C1 segment of cervical spinal cord (tissue), 14 donors: ENCODE measurements around the gene ARL4D.
"Not testable (repeated sequence)": the region's sequence is repeated elsewhere in the genome, so short reads cannot be mapped to it uniquely, and the experiment has no call there.

ENCODE experiments used
- DNase-seq, 14 donors: peaks; one replicate each; lab custom pipeline; 2025; lab: John Stamatoyannopoulos, UW

Gene ARL4D

DNA sequence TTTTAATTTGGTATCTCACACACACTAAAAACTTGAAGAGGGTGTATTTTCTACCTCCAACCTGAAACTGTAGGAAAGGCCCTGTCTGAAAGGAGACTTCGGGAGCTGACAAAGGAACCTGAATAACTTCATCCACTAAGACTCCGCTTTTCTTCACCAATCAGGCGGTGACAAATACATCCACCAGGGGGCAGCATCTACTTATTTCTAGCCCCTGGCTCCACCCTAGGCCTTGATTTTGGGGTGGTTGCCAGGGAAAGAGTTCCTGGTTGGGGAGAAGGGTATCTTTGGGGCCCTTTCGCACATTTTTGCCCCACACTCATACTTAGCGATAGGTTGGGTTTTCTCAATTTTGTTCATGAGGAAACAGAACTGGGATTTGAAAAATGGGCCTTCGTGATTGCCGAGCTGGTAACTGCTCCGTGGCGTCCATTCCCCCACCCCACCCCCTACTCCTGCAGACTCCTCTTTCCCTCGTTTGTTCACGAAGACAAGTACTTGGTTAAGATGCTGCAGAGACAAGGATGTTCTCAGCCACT is 4.8 kb upstream of the ARL4D start:
- peak in 13 of 14 donors; percentile 16 to 88 (median 82) for DNase-seq

DNA sequence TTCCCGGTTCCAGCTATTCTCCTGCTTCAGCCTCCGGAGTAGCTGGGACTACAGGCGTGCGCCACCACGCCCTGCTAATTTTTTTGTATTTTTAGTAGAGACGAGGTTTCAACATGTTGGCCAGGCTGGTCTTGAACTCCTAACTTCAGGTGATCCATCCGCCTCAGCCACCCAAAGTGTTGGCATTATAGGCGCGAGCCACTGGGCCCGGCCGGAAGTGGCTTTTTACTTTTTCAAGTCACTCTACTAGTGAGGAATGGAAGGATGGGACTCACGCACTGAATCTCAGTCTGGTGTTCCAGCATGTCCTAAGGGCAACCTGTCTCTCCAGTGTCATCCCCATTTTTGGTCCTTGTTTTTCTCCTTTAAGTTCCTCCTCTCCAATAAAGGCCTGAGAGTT is 4.1 kb upstream of the ARL4D start:
- not testable (repeated sequence) for DNase-seq

DNA sequence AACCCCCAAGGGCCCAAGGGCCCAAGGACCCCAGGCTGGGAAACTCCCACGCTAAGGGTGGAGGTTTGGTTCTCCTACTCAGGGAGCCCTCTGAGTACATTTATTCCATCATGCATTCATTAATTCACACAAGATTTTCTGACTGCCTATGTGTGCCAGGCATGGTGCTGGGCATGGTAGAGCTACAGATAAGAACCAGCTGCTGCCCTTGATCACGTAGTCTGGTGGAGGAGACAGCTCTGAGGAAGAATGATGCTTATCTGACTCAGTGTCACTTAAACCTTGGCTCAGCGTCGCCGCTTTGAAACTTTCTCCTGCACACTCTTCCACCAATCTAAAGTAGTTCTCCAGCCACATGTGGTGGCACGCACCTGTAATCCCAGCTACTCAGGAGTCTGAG is 3.6 kb upstream of the ARL4D start:
- no peak for DNase-seq

DNA sequence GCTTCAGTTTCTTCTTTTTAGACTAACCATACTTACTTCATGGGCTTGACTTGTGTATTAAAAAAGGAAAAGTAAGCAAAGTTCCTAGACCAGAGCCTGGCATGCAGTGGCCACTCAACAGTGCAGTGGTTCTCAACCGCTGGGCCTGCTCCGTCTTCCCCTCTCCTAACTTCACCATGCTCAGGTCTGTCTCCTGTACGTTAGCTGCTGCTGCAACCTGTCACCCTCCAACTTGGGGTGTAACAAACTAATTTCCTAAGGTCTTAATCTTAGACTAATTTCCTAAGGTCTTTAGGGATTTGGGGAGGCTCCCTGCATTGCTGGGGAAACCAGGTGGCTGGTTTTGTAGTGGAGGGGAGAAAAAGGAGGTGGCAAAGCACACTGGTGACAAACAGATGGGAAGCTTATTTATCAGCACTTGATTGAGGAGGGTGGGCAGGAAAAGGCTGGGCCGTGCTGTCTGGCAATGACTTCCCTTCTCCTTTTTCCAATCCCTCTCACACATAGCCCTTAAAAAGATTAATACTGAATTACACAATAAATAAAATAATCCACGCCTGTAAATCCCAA is 2.2 kb upstream of the ARL4D start:
- DNase-seq, result no peak

DNA sequence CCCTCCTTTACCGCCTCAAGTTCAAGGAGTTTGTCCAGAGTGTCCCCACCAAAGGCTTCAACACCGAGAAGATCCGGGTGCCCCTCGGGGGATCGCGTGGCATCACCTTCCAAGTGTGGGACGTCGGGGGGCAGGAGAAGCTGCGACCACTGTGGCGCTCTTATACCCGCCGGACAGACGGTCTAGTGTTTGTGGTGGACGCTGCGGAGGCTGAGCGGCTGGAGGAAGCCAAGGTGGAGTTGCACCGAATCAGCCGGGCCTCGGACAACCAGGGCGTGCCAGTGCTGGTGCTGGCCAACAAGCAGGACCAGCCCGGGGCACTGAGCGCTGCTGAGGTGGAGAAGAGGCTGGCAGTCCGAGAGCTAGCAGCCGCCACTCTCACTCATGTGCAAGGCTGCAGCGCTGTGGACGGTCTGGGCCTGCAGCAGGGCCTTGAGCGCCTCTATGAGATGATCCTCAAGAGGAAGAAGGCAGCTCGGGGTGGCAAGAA is 1.1 kb downstream of the ARL4D start:
- DNase-seq, result no peak

DNA sequence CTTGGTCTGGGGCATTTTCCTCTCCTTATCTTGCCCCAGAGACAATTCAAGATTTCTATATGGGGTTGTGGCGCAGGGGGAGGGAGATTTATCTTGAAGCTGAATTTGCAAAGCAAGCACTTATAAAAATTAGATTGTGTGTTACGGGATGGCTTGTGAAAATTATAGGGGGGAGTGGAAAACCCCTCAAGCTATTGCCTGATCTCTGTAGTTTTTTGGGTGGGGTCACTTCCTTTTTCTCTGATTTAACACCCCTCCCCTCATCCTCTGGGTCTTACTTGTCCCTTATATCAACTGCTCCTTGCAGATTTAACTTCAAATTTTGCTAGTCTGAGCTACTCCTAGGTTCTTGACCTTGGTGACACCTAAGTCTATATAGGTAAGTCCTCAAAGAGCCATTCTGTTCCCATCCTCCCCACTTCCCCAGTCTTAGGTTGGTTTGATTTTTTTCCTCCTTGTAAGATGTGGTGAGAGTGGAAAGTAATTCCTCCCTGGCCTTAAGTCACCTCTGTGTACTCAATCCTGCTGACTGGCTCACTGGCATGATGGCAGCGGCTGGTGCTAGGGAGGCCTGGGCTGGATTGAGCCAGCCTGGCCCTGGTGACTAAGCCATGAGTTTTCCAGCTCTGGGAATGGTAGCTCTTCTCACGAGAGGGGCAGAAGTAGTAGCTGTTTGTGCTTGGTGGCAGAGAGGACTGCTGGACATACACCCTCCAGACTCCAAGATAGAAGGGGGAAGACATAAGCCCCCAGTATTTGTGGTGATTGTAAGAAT is 2.3 kb downstream of the ARL4D start:
- DNase-seq, result peak in 1 of 14 donors; percentile 28

DNA sequence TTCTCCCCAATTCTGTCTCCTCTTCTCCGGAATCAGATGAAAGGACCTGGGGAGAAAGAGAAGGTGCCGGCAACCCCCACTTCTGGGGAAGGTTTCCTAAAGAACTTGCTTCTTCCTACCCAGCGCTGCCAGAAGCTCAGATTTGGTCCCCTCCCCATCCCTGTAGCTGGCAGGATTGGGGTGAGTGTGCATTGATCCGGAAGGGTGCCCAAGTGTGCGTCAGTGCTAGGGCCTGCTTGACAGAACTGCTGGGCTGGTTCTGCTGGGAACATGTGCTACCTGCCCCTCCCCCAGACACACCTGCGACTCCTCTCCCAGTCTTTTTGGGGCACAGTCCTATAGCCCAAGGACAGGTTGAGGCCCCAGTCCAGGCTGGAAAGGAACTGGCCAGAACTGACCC is 3.3 kb downstream of the ARL4D start:
- DNase-seq, result no peak

DNA sequence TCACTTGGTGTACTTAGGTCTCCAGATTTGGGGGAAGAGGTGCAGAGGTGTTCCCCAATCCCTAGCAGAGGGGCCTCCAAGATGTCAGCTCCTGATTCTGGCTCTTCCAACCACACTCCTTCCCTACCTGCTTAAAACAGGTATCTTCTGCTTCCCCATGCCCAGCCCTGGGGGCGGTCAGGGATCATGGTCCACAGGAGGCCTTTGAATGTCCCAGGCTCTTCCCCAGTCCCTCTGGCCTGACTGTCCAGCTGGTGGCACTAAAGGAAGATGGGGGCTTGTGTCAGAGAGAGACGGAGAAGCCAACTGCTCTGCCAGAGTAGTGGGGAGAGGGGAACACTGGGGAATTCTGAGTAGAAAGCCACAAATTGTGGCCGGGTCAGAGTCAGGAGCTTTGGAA is 3.8 kb downstream of the ARL4D start:
- no peak for DNase-seq

DNA sequence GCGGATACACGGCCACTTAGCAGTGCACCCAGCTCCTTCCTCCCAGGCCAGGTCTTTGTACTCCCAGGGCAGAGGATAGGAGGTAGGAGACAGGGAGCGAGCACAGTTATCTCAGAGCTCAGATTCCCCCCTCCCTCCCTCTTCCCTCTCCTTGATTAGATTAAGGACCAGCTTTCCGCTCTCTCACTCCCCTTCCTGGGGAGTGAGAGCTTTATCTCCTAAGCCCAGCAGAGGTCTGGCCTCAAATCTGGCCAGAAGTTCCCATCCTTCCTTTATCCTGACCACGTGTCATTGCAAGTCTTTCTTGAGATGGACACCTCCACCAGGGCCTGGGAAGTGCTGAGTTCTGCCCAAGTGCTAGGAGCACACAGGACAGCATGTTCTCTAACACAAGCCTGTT is 5.1 kb downstream of the ARL4D start:
- no peak for DNase-seq

DNA sequence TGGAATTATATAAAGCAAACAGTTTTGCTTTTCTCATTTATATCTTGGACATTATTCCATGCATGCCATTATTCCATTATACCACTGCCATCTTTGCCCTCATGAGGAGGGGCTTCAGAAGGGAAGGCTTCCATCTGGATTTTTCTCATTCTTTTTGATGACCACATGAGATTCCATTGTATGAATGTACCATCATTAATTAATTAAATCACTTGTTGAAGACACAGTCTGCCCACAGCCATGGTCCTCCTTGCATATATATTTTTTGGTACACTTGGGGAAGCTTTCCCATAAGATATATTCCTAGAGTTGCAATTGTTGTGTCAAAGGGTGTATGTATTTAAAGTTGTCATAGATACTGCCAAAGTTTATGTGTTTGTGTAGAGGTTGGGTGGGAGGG is 7.1 kb downstream of the ARL4D start:
- no peak for DNase-seq

DNA sequence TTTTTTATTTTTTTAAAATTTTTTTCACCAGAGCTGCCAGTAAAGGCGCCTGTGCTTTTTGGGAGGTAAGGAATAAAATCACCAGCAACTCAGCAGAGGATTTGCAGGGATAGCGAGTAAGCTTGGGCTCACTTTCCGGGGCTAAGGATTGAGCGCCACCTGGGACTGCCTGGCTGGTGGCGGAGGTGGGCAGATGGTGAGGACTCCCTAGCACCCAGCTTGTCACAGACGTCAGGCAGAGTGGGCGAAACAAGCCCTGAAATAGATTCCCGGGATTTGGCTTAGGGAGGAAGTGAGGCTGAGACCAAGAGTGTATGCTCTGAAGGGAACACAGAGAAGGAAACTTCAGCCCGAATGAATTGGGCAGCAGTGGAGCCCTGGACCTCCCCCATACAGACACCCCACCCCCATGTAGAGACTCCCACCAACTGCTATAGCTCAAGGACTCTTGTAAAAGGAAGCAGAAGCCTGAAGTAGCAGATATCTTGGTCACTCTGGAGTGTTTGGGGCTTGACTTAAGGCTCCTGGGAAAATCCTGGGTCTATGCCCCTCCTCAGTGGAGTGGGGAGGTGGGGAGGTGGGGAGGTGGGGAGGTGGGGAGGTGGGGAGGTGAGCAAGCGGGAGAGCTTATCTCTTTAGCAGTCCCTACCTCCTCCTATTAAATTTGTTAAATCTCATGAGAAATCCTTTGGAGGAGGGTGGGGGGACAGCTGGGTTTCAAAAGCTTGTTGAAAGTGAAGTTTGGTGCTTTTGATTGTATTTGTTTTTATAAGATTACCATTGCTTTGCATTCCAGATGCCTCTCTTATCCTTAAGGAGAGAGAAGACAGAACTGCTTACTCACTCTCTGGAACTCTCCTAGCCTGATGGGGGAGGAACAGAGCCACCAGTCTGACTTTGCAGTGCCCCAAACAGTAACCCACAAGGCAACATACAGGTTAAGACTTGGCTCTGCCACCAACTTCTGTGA is 8.2 kb downstream of the ARL4D start:
- DNase-seq, result no peak

DNA sequence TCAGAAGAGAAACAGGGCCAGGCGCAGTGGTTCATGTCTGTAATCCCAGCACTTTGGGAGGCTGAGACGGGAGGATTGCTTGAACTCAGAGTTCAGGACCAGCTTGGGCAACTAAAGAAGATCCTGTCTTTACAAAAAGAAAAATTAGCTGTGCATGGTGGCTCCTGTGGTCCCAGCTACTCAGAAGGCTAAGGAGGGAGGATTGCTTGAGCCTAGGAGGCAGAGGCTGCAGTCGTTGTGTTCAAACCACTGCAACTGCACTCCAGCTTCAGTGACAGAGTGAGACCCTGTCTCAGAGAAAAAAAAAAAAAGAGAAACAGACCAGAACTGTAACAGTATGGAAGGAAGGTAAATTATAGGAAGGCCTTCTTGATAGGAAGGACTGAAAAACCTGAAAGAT is 10.3 kb downstream of the ARL4D start:
- DNase-seq, result no peak

DNA sequence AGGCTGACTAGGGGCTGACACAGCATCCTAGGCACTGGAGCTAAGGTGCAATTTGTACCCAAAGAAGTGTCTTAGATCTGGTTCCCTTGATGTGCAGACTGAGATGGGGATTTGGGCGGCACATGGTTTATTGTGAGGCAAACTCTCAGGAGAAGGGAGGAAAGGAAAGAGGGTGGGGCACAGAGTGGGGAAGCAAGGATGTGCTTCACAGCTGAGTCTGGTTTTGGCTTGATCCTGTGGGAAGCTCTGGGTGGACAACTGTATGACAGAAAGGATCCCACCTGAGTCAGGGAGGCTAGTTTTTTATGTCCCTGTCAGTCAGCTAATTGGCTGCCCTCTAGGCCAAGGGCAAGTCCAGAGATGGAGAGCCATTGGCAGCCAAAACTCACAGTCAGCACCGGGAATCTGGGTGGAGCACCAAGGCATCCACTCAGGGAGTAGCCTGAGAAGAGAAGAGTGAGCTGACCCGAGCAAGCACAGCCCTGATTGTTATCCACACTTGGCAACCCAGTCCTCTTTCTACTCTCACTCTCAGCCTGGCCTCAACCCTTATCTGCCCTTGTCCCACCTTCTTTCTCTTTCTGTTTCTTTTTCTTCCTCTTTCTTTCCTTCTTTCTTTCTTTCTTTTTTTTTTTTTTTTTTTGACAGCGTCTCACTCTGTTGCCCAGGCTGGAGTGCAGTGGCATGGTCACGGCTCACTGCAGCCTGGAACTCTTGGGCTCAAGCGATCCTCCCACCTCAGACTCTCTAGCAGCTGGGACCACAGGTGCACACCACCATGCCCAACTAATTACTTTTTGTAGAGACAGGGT is 12.0 kb downstream of the ARL4D start:
- DNase-seq, result no peak

DNA sequence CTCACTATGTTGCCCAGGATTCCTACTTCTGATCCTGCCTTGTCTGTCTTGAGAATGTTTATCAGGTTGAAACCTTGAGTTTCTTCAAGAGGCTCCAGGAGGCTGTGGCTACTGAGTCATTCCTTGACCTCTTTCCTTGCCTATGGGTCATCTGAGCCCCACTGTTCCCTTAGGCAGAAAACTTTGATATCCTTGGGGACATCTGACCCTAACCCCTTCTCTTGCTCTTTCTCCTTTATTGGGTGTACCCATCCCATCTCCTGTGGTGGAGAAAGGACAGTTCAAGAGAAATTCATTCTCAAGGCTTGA is 12.5 kb downstream of the ARL4D start:
- no peak for DNase-seq

DNA sequence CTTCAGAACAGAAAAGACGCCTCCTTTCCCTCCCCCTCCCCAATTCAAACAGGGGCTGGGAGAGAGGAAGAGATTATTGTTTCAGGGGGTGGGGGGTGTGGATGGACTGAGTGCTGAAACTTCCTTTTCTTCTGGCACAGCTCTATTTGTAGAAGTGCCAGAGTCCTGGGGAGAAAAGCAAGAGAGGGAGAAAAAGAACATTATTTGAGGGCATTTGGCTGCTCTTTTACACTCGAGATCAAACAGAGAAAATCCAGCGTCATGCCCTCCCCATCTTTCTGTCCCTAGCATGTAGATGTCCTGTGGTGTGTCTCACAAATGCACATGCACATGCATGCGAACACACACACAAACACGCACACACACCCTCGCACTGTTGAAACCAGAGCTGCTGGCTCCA is 13.0 kb downstream of the ARL4D start:
- no peak for DNase-seq

DNA sequence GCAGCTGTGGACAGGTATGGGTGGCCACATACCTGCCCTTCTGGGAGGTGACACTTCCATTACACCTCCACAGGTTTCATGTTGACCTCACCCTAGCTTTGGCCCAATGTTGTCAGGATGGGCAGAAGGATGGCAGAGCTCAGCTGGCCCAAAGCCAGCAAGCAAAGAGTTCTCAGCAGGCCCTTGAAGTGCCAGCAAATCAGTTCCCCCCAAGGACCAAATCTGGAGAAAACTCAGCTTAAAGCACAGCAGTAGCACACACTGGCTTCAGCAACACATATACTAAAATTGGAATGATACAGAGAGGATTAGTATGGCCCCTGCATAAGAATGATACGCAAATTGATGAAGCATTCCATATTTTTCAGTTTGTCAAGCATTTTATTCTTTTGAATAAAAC is 13.4 kb downstream of the ARL4D start:
- no peak for DNase-seq

DNA sequence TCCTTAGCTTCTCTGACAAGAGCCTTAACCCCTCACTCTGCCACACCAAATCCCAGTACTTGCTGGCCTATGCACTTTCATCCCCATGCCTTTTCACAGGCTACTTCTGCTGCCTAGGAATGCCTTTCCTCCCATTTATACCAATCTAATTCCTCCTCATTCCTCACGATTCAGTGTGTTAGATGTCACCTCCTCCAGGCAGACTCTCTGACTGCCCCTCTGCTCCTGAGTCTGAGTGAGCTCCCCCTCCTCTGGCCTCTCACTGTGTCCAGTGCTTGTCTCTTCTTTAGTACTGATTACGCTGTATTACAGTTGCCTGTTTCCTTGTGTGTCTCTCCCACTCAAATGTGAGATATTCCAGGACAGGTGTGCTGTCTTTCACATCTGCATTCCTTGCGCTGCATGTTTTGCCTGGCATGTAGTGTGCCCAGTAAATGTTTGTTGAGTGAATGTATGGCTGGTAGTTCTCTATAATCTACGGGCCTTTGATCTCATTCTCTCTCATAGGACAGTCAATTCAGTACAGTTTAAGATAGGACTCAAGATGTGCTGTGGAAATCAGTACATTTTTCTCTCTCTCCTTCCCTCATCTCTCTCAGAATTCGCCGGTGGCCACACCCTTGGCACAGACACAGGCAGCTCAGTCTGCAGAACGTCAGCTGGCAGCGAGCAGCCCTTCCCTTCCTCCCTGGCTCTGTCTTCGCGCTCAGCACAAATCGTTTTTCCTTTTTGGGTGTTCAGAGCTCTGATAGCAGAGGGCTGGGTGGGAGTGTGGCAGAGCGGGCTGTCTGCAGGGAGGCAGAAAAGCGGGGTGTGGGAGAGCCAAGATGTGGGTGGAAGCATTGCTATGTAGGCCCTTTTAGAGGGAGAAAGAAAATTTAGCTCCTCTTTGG is 18.5 kb downstream of the ARL4D start:
- DNase-seq, result peak in 1 of 14 donors; percentile 31

DNA sequence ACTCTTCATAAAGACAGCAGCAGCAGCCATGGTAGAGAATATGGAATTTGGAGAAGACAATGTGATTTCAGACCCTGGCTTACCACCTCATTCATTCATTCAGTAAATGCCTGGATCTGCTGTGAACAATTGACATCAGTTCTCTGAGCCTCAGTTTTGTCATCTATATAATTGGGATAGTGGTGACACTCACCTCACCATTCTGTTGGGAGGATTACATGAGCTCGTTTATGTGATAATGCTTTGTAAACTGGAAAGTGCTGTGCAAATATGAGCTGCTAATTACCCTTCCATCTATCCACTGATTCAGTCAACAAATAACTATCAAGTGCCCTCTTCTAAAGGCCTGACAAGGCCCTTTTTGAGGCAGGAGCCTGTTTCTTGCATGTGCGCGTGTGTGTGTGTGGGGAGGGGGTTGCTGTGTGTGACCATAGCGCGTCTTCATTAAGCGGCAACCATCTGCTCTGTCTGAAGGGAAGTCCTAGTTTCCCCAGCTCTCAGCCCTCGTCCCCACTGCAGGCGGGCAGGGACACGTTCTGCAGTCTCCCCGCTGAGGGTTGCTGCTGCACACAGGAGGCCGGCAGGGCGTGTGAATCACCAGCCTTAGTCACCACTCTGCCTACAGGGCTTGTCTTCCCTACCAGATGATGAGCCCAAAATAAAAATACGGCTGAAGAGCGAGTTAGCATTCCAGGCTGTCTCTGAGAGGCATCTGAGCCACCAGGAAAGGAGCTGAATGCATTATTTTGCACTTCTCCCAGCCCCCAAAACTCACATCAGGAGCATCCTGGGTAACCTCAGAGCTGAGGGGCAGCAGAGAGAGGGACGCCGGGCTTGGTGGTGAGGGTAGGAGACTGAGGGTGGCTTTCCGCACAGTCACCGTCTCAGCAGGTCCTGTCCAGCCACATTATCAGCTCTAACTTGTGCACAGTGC is 19.9 kb downstream of the ARL4D start:
- DNase-seq, result peak in 2 of 14 donors; percentile 17 to 57

DNA sequence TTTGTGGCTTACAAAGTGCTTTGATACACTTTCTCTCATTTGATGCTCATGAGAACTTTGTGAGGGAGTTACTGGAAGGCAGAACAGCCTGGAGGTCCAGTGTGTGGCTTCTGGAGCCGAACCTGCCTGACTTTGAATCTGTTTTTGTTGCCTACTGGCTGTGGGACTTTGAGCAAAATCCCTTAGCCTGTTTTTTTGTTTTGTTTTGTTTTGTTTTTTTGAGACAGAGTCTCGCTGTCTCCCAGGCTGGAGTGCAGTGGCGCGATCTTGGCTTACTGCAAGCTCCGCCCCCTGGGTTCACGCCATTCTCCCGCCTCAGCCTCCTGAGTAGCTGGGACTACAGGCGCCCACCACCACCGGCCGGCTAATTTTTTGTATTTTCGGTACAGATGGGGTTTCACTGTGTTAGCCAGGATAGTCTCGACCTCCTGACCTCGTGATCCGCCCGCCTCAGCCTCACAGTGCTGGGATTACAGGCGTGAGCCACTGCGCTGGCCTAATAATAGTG is 20.6 kb downstream of the ARL4D start:
- DNase-seq, result not testable (repeated sequence)
